ENCODE results near the gene BLOC1S1. TPM values are rescaled to one million over a fixed set of nuclear protein-coding genes. Genes with fewer than 3 reads are reported as not detected.

BLOC1S1 gene
- total RNA-seq, 1 donor from 2014 or later, result 73.9 TPM

GRCh38 chr12:55720071-55720564 lies 4.3 kb downstream of the BLOC1S1 start, which contains the start of gene RDH5:
TSS of gene RDH5 (plus strand) at chr12:55720393. CDS start at chr12:55721185, 792 bp downstream.
- intact Hi-C loops (cut with micrococcal nuclease), result no loop called here
- H3K9me3 Mint-ChIP-seq, result no peaks in the 10 kb centered on the region
- H3K36me3 Mint-ChIP-seq (ENCODE audit: low read depth), result peaks cover 6% of the 10 kb centered on the region
- H3K27ac Mint-ChIP-seq, result no peak within 1 kb of the TSS
- no peak for DNase-seq (ENCODE audit: low spot score)
- no peaks in the 10 kb centered on the region for H3K27me3 Mint-ChIP-seq (ENCODE audit: low read depth)
- H3K4me1 Mint-ChIP-seq (ENCODE audit: low read depth), result peaks cover 26% of the 10 kb centered on the region
- H3K4me3 Mint-ChIP-seq (ENCODE audit: low read depth), result no peak within 1 kb of the TSS

- intact Hi-C loops (cut with micrococcal nuclease), result no loop called here
- no peak overlapping the region for H3K4me3 Mint-ChIP-seq (ENCODE audit: low read depth)
- DNase-seq (ENCODE audit: low spot score), result no peak
- H3K4me1 Mint-ChIP-seq (ENCODE audit: low read depth), result peaks cover 25% of the 10 kb centered on the region
- H3K9me3 Mint-ChIP-seq, result no peaks in the 10 kb centered on the region
- no peaks in the 10 kb centered on the region for H3K27me3 Mint-ChIP-seq (ENCODE audit: low read depth)
- no peak overlapping the region for H3K27ac Mint-ChIP-seq
- H3K36me3 Mint-ChIP-seq (ENCODE audit: low read depth), result peaks cover 15% of the 10 kb centered on the region
These were observed 5.1 kb downstream of the BLOC1S1 start for GRCh38 chr12:55720894-55721444.

- intact Hi-C loops (cut with micrococcal nuclease), result no loop called here
- no peaks in the 10 kb centered on the region for H3K9me3 Mint-ChIP-seq
- H3K36me3 Mint-ChIP-seq (ENCODE audit: low read depth), result peaks cover 20% of the 10 kb centered on the region
- H3K27me3 Mint-ChIP-seq (ENCODE audit: low read depth), result no peaks in the 10 kb centered on the region
- peaks cover 26% of the 10 kb centered on the region for H3K4me1 Mint-ChIP-seq (ENCODE audit: low read depth)
- no peak overlapping the region for H3K27ac Mint-ChIP-seq
- DNase-seq (ENCODE audit: low spot score), result no peak
- H3K4me3 Mint-ChIP-seq (ENCODE audit: low read depth), result no peak overlapping the region
These were observed 5.9 kb downstream of the BLOC1S1 start for GRCh38 chr12:55721601-55722213.

GRCh38 chr12:55722948-55723347 lies 7.1 kb downstream of the BLOC1S1 start:
- Mint-ChIP-seq H3K36me3 (ENCODE audit: low read depth) (peaks cover 23% of the 10 kb centered on the region), H3K9me3 (no peaks in the 10 kb centered on the region), H3K27ac (no peak overlapping the region), H3K4me1 (ENCODE audit: low read depth) (peaks cover 22% of the 10 kb centered on the region), H3K4me3 (ENCODE audit: low read depth) (no peak overlapping the region), H3K27me3 (ENCODE audit: low read depth) (no peaks in the 10 kb centered on the region)
- intact Hi-C loops (cut with micrococcal nuclease), result no loop called here
- DNase-seq (ENCODE audit: low spot score), result no peak

- H3K4me3 Mint-ChIP-seq (ENCODE audit: low read depth), result no peak overlapping the region
- H3K36me3 Mint-ChIP-seq (ENCODE audit: low read depth), result peaks cover 23% of the 10 kb centered on the region
- H3K27ac Mint-ChIP-seq, result no peak overlapping the region
- no peak for DNase-seq (ENCODE audit: low spot score)
- peaks cover 17% of the 10 kb centered on the region for H3K4me1 Mint-ChIP-seq (ENCODE audit: low read depth)
- no peaks in the 10 kb centered on the region for H3K9me3 Mint-ChIP-seq
- no peaks in the 10 kb centered on the region for H3K27me3 Mint-ChIP-seq (ENCODE audit: low read depth)
- intact Hi-C loops (cut with micrococcal nuclease), result no loop called here
These were observed 7.8 kb downstream of the BLOC1S1 start for GRCh38 chr12:55723516-55724225.

- no peak overlapping the region for H3K27ac Mint-ChIP-seq
- H3K36me3 Mint-ChIP-seq (ENCODE audit: low read depth), result peaks cover 23% of the 10 kb centered on the region
- H3K4me3 Mint-ChIP-seq (ENCODE audit: low read depth), result no peak overlapping the region
- no peaks in the 10 kb centered on the region for H3K9me3 Mint-ChIP-seq
- intact Hi-C loops (cut with micrococcal nuclease), result no loop called here
- DNase-seq (ENCODE audit: low spot score), result peak; percentile 47
- H3K4me1 Mint-ChIP-seq (ENCODE audit: low read depth), result peaks cover 14% of the 10 kb centered on the region
- no peaks in the 10 kb centered on the region for H3K27me3 Mint-ChIP-seq (ENCODE audit: low read depth)
These were observed 8.5 kb downstream of the BLOC1S1 start for GRCh38 chr12:55724226-55724939.

GRCh38 chr12:55724940-55725309 lies 9.1 kb downstream of the BLOC1S1 start:
- no peak overlapping the region for H3K27ac Mint-ChIP-seq

GRCh38 chr12:55725556-55725955 lies 9.7 kb downstream of the BLOC1S1 start:
- Mint-ChIP-seq H3K27ac (no peak overlapping the region), H3K4me3 (ENCODE audit: low read depth) (peak overlapping the region; percentile 50), H3K9me3 (no peaks in the 10 kb centered on the region), H3K27me3 (ENCODE audit: low read depth) (no peaks in the 10 kb centered on the region), H3K4me1 (ENCODE audit: low read depth) (peaks cover 25% of the 10 kb centered on the region), H3K36me3 (ENCODE audit: low read depth) (peaks cover 23% of the 10 kb centered on the region)
- DNase-seq (ENCODE audit: low spot score), result no peak
- intact Hi-C loops (cut with micrococcal nuclease), result no loop called here

More at GRCh38 chr12:55724940-55725309, 9.1 kb downstream of the BLOC1S1 start:
- intact Hi-C loops (cut with micrococcal nuclease), result no loop called here
- no peak overlapping the region for H3K4me3 Mint-ChIP-seq (ENCODE audit: low read depth)
- no peaks in the 10 kb centered on the region for H3K9me3 Mint-ChIP-seq
- H3K36me3 Mint-ChIP-seq (ENCODE audit: low read depth), result peaks cover 23% of the 10 kb centered on the region
- no peaks in the 10 kb centered on the region for H3K27me3 Mint-ChIP-seq (ENCODE audit: low read depth)
- peaks cover 19% of the 10 kb centered on the region for H3K4me1 Mint-ChIP-seq (ENCODE audit: low read depth)
- DNase-seq (ENCODE audit: low spot score), result no peak

GRCh38 chr12:55726971-55727370 lies 11.1 kb downstream of the BLOC1S1 start:
- no peak for DNase-seq (ENCODE audit: low spot score)
- H3K4me1 Mint-ChIP-seq (ENCODE audit: low read depth), result peaks cover 29% of the 10 kb centered on the region
- H3K4me3 Mint-ChIP-seq (ENCODE audit: low read depth), result peak overlapping the region; percentile 79
- no peaks in the 10 kb centered on the region for H3K27me3 Mint-ChIP-seq (ENCODE audit: low read depth)
- H3K36me3 Mint-ChIP-seq (ENCODE audit: low read depth), result peaks cover 23% of the 10 kb centered on the region
- no peaks in the 10 kb centered on the region for H3K9me3 Mint-ChIP-seq
- peak overlapping the region; percentile 24 for H3K27ac Mint-ChIP-seq
- intact Hi-C loops (cut with micrococcal nuclease), result no loop called here

- Mint-ChIP-seq H3K36me3 (ENCODE audit: low read depth) (peaks cover 23% of the 10 kb centered on the region), H3K9me3 (no peaks in the 10 kb centered on the region), H3K4me1 (ENCODE audit: low read depth) (peaks cover 29% of the 10 kb centered on the region), H3K27ac (peak overlapping the region; percentile 48), H3K27me3 (ENCODE audit: low read depth) (no peaks in the 10 kb centered on the region), H3K4me3 (ENCODE audit: low read depth) (peak overlapping the region; percentile 79)
- DNase-seq (ENCODE audit: low spot score), result no peak
- intact Hi-C loops (cut with micrococcal nuclease), result loop anchor here (2.0 kb wide), 1 partner anchor 15 kb away; the partner anchor contains the start of gene GDF11
These were observed 11.9 kb downstream of the BLOC1S1 start for GRCh38 chr12:55727643-55728185.

GRCh38 chr12:55728186-55728938 lies 12.5 kb downstream of the BLOC1S1 start:
- H3K9me3 Mint-ChIP-seq, result no peaks in the 10 kb centered on the region
- H3K4me1 Mint-ChIP-seq (ENCODE audit: low read depth), result peaks cover 29% of the 10 kb centered on the region
- H3K27ac Mint-ChIP-seq, result peak overlapping the region; percentile 28
- no peaks in the 10 kb centered on the region for H3K27me3 Mint-ChIP-seq (ENCODE audit: low read depth)
- peaks cover 23% of the 10 kb centered on the region for H3K36me3 Mint-ChIP-seq (ENCODE audit: low read depth)
- H3K4me3 Mint-ChIP-seq (ENCODE audit: low read depth), result peak overlapping the region; percentile 79
- DNase-seq (ENCODE audit: low spot score), result no peak
- intact Hi-C loops (cut with micrococcal nuclease), result loop anchor here (2.0 kb wide), 1 partner anchor 14 kb away; the partner anchor contains the start of gene GDF11

All from activated T-helper 2 cell treated with anti-CD3 and anti-CD28 coated beads, Interferon-gamma antibody, Interleukin-2, Interleukin-4, amounts not matched to agents 10 μg/mL and 5 μg/mL and 100 μg/mL, durations not matched to agents 14 hours and 24 hours and 36 hours (primary cell).